GM12872 (cell line): Measurements from ENCODE around the gene SLC22A5.

Source experiments
- CTCF ChIP-seq: IDR thresholded peaks from 3 replicates; pipeline ENCODE4 v1.5.1; 2011; ENCODE audit warnings: low read depth, mild to moderate bottlenecking, low read length, moderate library complexity; ENCODE audit not compliant: insufficient read depth

SLC22A5 gene

GRCh38 chr5:132355140-132355765 lies 14.3 kb upstream of the SLC22A5 start:
- TF ChIP-seq CTCF = no peak

- no peak for TF ChIP-seq CTCF
These were observed 10.7 kb upstream of the SLC22A5 start for GRCh38 chr5:132358775-132359174.

- no peak for TF ChIP-seq CTCF
These were observed 7.4 kb upstream of the SLC22A5 start for GRCh38 chr5:132362086-132362485.

- TF ChIP-seq CTCF = no peak
These were observed 5.9 kb upstream of the SLC22A5 start for GRCh38 chr5:132363431-132364112.

- no peak for TF ChIP-seq CTCF
These were observed 5.2 kb upstream of the SLC22A5 start for GRCh38 chr5:132364319-132364718.

GRCh38 chr5:132365213-132365612 lies 4.3 kb upstream of the SLC22A5 start:
- TF ChIP-seq CTCF = no peak

GRCh38 chr5:132368186-132368585 lies 1.3 kb upstream of the SLC22A5 start:
- TF ChIP-seq CTCF = no peak
